OCI-LY7 (cell line): ENCODE results near the gene CALN1.

Experiments
- EZH2phosphoT487 ChIP-seq: fragments of 200-600 bp; sonication (generic); IDR thresholded peaks from 2 replicates; pipeline ENCODE4 v1.6.1; 2018; ENCODE audit warnings: low read depth, borderline replicate concordance, mild to moderate bottlenecking, mixed run types, antibody characterized with exemption, low read length, moderate library complexity, mixed read lengths
- TF ChIP-seq, protein P1 (sequence below): fragments of 200-600 bp; sonication (generic); conservative IDR thresholded peaks from 2 replicates; pipeline ENCODE4 v1.5.1; 2014; ENCODE audit warnings: mild to moderate bottlenecking, antibody characterized with exemption, low read length, moderate library complexity, mixed read lengths

DNA sequence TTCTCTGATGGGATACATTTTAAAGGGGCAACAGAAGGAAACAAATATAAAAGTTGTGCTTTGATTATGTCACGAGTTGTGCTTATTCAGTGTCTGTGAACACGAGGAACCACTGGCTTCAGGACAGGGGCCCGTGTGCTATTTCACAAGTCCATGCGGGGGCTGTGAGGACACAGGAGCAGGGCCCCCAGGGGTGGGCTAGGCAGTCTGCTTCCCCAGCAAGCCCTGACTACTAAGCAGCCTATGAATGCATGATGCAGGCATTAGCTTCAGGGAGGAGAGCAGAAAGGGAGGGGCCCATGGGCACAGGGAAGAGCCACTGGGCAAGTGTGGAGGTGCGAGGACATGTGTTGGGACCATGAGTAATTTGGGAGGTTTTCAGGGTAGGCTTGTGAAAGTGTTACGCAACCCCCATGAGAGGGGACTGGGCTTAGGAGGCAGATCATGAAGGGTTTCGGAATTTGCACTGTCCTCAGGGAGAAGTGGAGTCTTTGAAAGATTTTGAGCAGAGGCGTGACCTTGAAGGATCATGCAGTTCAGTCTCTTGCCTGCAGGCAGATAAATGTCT lies 424.9 kb downstream of the CALN1 start:
- TF ChIP-seq, protein P1, sequence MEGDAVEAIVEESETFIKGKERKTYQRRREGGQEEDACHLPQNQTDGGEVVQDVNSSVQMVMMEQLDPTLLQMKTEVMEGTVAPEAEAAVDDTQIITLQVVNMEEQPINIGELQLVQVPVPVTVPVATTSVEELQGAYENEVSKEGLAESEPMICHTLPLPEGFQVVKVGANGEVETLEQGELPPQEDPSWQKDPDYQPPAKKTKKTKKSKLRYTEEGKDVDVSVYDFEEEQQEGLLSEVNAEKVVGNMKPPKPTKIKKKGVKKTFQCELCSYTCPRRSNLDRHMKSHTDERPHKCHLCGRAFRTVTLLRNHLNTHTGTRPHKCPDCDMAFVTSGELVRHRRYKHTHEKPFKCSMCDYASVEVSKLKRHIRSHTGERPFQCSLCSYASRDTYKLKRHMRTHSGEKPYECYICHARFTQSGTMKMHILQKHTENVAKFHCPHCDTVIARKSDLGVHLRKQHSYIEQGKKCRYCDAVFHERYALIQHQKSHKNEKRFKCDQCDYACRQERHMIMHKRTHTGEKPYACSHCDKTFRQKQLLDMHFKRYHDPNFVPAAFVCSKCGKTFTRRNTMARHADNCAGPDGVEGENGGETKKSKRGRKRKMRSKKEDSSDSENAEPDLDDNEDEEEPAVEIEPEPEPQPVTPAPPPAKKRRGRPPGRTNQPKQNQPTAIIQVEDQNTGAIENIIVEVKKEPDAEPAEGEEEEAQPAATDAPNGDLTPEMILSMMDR, result no peak
- TF ChIP-seq EZH2phosphoT487, result no peak
